GM18507 (cell line): ENCODE data around the gene ZNF280C.

ENCODE experiments used
- DNase-seq: peaks from one replicate; pipeline ENCODE4 v3.0.0; 2011; ENCODE audit warnings: low read depth; ENCODE audit not compliant: insufficient read length; ENCODE audit errors: extremely low spot score
- FAIRE-seq: peaks from 2 replicates; lab custom pipeline; 2011; peaks lifted over from hg19 to GRCh38; lab: Jason Lieb, UNC

ZNF280C gene

GRCh38 chrX:130159776-130160175 is 108.9 kb downstream of the ZNF280C start:
- FAIRE-seq: no peak
- DNase-seq: no peak

- FAIRE-seq (no peak), DNase-seq (no peak)
Measured at GRCh38 chrX:130158311-130158710, 110.4 kb downstream of the ZNF280C start.

GRCh38 chrX:130155564-130155963 is 113.1 kb downstream of the ZNF280C start:
- FAIRE-seq (no peak), DNase-seq (no peak)
